Gastrocnemius medialis (tissue), 4 donors: ENCODE results near the gene CLDN4. TPM values are rescaled to one million over a fixed set of nuclear protein-coding genes. Genes with fewer than 3 reads are reported as not detected.

ENCODE experiments used
- ATAC-seq, 2 donors: fragments of 150-250 bp; one replicate each; pipeline ENCODE4 v1.9.1; 2016
- DNase-seq, 2 donors: peaks; one replicate each; pipeline ENCODE4 v3.0.0-alpha.2; 2019
- H3K27ac ChIP-seq, 4 donors: fragments of 200-600 bp; sonication (generic); 1 replicate in 1 of 4; 2 replicates in 3 of 4; pipeline ENCODE4 v1.5.1; 2016 to 2018; ENCODE audit warnings: mild to moderate bottlenecking in 2 of 4, moderate library complexity in 1 of 4
- H3K27me3 ChIP-seq, 3 donors: fragments of 200-600 bp; sonication (generic) in 2 of 3; 1 replicate in 1 of 3; 2 replicates in 2 of 3; pipeline versions ENCODE4 v1.5.1 to v1.6.0; 2016 to 2019; ENCODE audit warnings: mild to moderate bottlenecking in 1 of 3, moderate library complexity in 1 of 3
- H3K36me3 ChIP-seq, 2 donors: fragments of 200-600 bp; sonication (generic) in 1 of 2; one replicate each; pipeline ENCODE4 v1.5.1; 2017 to 2018
- H3K4me1 ChIP-seq, 2 donors: fragments of 200-600 bp; sonication (generic) in 1 of 2; one replicate each; pipeline ENCODE4 v1.5.1; 2016 to 2017; ENCODE audit warnings: mild to moderate bottlenecking in 2 of 2
- H3K4me3 ChIP-seq, 4 donors: fragments of 200-600 bp; sonication (generic) in 3 of 4; 1 replicate in 1 of 4; 2 replicates in 3 of 4; pipeline ENCODE4 v1.5.1; 2016 to 2019; ENCODE audit warnings: mild to moderate bottlenecking in 2 of 4
- H3K9me3 ChIP-seq, 3 donors: fragments of 200-600 bp; sonication (generic) in 2 of 3; 1 replicate in 1 of 3; 2 replicates in 2 of 3; pipeline ENCODE4 v1.5.1; 2016 to 2019
- CTCF ChIP-seq, 5 experiments: fragments of 450-650 bp in 3 of 5; fragments of 200-600 bp in 2 of 5; sonication (generic) in 2 of 5; IDR thresholded peaks in 4 of 5; conservative IDR thresholded peaks in 1 of 5; 1 replicate in 4 of 5; 2 replicates in 1 of 5; pipeline ENCODE4 v1.5.1; 2016 to 2019; ENCODE audit warnings: antibody characterized with exemption in 5 of 5, mild to moderate bottlenecking in 3 of 5, moderate library complexity in 3 of 5
- in situ Hi-C, 4 donors: fragments of 200-750 bp; cut with MboI; loops; one replicate each; pipeline versions ENCODE4 v1.15.0 to v1.8.0; 2017; ENCODE audit warnings: low sequenced_read_pairs in 4 of 4
- intact Hi-C: fragments of 100-400 bp; cut with DNase I; formaldehyde crosslinking; loops from one replicate; pipeline ENCODE4 v1.15.1; 2023; ENCODE audit warnings: low total_unique reads
- total RNA-seq, 4 donors: library from RNA; depleted of rRNA; stranded (reverse); fragments of >200 nt; gene quantifications; one replicate each; pipeline versions ENCODE4 v1.1.0 to v1.2.3, GENCODE V29; 2016

CLDN4 gene
- total RNA-seq, 4 donors from 2014 or later = 0.16 to 3.7 (median 0.42) TPM

- H3K4me1 ChIP-seq = peaks cover 22 to 32% of the 10 kb centered on the region in 2 donors
- in situ Hi-C loops (no loop called here), intact Hi-C loops (no loop called here)
- H3K9me3 ChIP-seq = no peaks in the 10 kb centered on the region
- ATAC-seq = no peak
- TF ChIP-seq CTCF (IDR thresholded peaks at IDR 0.05 in 4 of 5, conservative IDR thresholded peaks at IDR 0.05 in 1 of 5) = no peak
- peak overlapping the region; percentile 25 to 68 (median 60) for H3K27ac ChIP-seq
- DNase-seq = no peak
- no peaks in the 10 kb centered on the region for H3K36me3 ChIP-seq
- peaks cover 0 to 14% (median 0%) of the 10 kb centered on the region in 3 donors for H3K27me3 ChIP-seq
- no peak overlapping the region for H3K4me3 ChIP-seq
Observed at GRCh38 chr7:73882047-73882402, 51.2 kb downstream of the CLDN4 start.

Other genes with a start within 250 kb of the CLDN4 start
- 100 to 1,000 TPM in 1 of 4 donors, 10 to 100 TPM in 1, 1 to 10 TPM in 2; 7.6 to 107 (median 29.2) TPM for gene MLXIPL, start 206.5 kb upstream of the CLDN4 start, total RNA-seq
- gene VPS37D, start 163.2 kb upstream of the CLDN4 start, total RNA-seq = 1 to 10 TPM in 2 of 4 donors, under 1 TPM in 2; 0.64 to 2.5 (median 1.4) TPM
- 10 to 100 TPM in 1 of 4 donors, 1 to 10 TPM in 3; 3.9 to 10.5 (median 5.6) TPM for gene DNAJC30, start 147.5 kb upstream of the CLDN4 start, total RNA-seq
- 100 to 1,000 TPM in 3 of 4 donors, 10 to 100 TPM in 1; 83.9 to 128 (median 114) TPM for gene BUD23, start 147.4 kb upstream of the CLDN4 start, total RNA-seq
- gene STX1A, start 111.3 kb upstream of the CLDN4 start, total RNA-seq = 1 to 10 TPM in 3 of 4 donors, under 1 TPM in 1; 0.83 to 8.1 (median 3.2) TPM
- gene ABHD11, start 92.2 kb upstream of the CLDN4 start, total RNA-seq = 1 to 10 TPM; 3.2 to 9.4 (median 7.6) TPM
- 1 to 10 TPM in 1 of 4 donors, not detected in 3; 5.0 TPM for gene CLDN3, start 60.7 kb upstream of the CLDN4 start, total RNA-seq
- 1 to 10 TPM in 1 of 4 donors, under 1 TPM in 3; 0.36 to 1.5 (median 0.53) TPM for gene METTL27, start 11.5 kb downstream of the CLDN4 start, total RNA-seq
- not detected for gene TMEM270, start 30.2 kb downstream of the CLDN4 start, total RNA-seq
- gene ELN, start 197.2 kb downstream of the CLDN4 start, total RNA-seq = 10 to 100 TPM in 1 of 4 donors, 1 to 10 TPM in 3; 5.3 to 14.8 (median 6.9) TPM